Peyer's patch (tissue), 4 donors: ENCODE data around the gene SYCP2L. TPM values are rescaled to one million over a fixed set of nuclear protein-coding genes. Genes with fewer than 3 reads are reported as not detected.
A peak's percentile ranks its signal among the peaks of the same experiment; 100 is the strongest.

ENCODE experiments used
- DNase-seq, 3 donors: peaks; one replicate each; pipeline ENCODE4 v3.0.0-alpha.2; 2017 to 2019
- H3K27ac ChIP-seq, 4 donors: fragments of 200-600 bp; sonication (generic); one replicate each; pipeline ENCODE4 v1.5.1; 2016 to 2019
- H3K27me3 ChIP-seq, 2 donors: fragments of 200-600 bp; sonication (generic); one replicate each; pipeline ENCODE4 v1.5.1; 2019
- H3K36me3 ChIP-seq, 3 donors: fragments of 200-600 bp; sonication (generic); one replicate each; pipeline ENCODE4 v1.5.1; 2016 to 2019
- H3K4me1 ChIP-seq, 4 donors: fragments of 200-600 bp; sonication (generic); one replicate each; pipeline ENCODE4 v1.5.1; 2016 to 2019
- H3K4me3 ChIP-seq, 4 donors: fragments of 200-600 bp; sonication (generic); 1 replicate in 3 of 4; 2 replicates in 1 of 4; pipeline ENCODE4 v1.5.1; 2016 to 2019; ENCODE audit warnings: mild to moderate bottlenecking in 1 of 4
- H3K9me3 ChIP-seq, 4 donors: fragments of 200-600 bp; sonication (generic); one replicate each; pipeline ENCODE4 v1.5.1; 2016 to 2019; ENCODE audit warnings: mild to moderate bottlenecking in 1 of 4
- CTCF ChIP-seq, 6 experiments: fragments of 450-650 bp in 4 of 6; fragments of 200-600 bp in 2 of 6; sonication (generic) in 1 of 6; IDR thresholded peaks; one replicate each; pipeline ENCODE4 v1.5.1; 2017 to 2019; ENCODE audit warnings: antibody characterized with exemption in 6 of 6, mild to moderate bottlenecking in 3 of 6, moderate library complexity in 1 of 6
- POLR2A ChIP-seq, 2 donors: fragments of 450-650 bp; IDR thresholded peaks; one replicate each; pipeline ENCODE4 v1.5.1; 2017; ENCODE audit warnings: antibody characterized with exemption in 2 of 2, mild to moderate bottlenecking in 2 of 2, moderate library complexity in 2 of 2
- total RNA-seq, 4 donors: library from RNA; depleted of rRNA; stranded (reverse); fragments of >200 nt; gene quantifications; one replicate each; pipeline ENCODE4 v1.1.0, GENCODE V29; 2016

The SYCP2L gene
- total RNA-seq, result 1 to 10 TPM in 1 of 4 donors, under 1 TPM in 1, not detected in 2; 0.67 to 5.0 TPM

- H3K36me3 ChIP-seq, result no peaks in the 10 kb centered on the region
- H3K4me1 ChIP-seq, result no peaks in the 10 kb centered on the region
- H3K9me3 ChIP-seq, result no peaks in the 10 kb centered on the region
- no peak for TF ChIP-seq POLR2A (IDR thresholded peaks at IDR 0.05)
- no peak for TF ChIP-seq CTCF (IDR thresholded peaks at IDR 0.05)
- peak in 1 of 3 donors; percentile 36 for DNase-seq
- H3K4me3 ChIP-seq, result peak within 1 kb of the TSS in 3 of 4 donors; percentile 28 to 41 (median 32)
- no peak within 1 kb of the TSS for H3K27ac ChIP-seq
- peaks cover 0 to 9% of the 10 kb centered on the region in 2 donors for H3K27me3 ChIP-seq
Observed at GRCh38 chr6:10886691-10887502, at the start of gene SYCP2L. TSS of gene SYCP2L (plus strand) at chr6:10887052. CDS start at chr6:10887127, 75 bp downstream.

- H3K36me3 ChIP-seq, result no peaks in the 10 kb centered on the region
- peak in 1 of 3 donors; percentile 51 for DNase-seq
- H3K27me3 ChIP-seq, result peaks cover 0 to 6% of the 10 kb centered on the region in 2 donors
- peak overlapping the region in 1 of 4 donors; percentile 34 for H3K27ac ChIP-seq
- TF ChIP-seq POLR2A (IDR thresholded peaks at IDR 0.05) (no peak), CTCF (IDR thresholded peaks at IDR 0.05) (no peak)
- peak overlapping the region; percentile 45 to 70 (median 64) for H3K4me3 ChIP-seq
- H3K9me3 ChIP-seq, result no peaks in the 10 kb centered on the region
- H3K4me1 ChIP-seq, result peaks cover 0 to 14% (median 12%) of the 10 kb centered on the region in 4 donors
Observed at GRCh38 chr6:10837622-10837994, 49.2 kb upstream of the SYCP2L start.

GRCh38 chr6:10837995-10838793 is 48.7 kb upstream of the SYCP2L start, which contains the start of gene MAK:
TSS of gene MAK (minus strand) at chr6:10838539. CDS start at chr6:10830648, 7,891 bp downstream.
- DNase-seq, result peak; percentile 76 to 91 (median 91)
- H3K4me3 ChIP-seq, result peak within 1 kb of the TSS; percentile 45 to 70 (median 64)
- H3K9me3 ChIP-seq, result no peaks in the 10 kb centered on the region

GRCh38 chr6:10838794-10839333 is 48.0 kb upstream of the SYCP2L start:
- H3K27ac ChIP-seq, result peak overlapping the region in 2 of 4 donors; percentile 20 to 25
- peaks cover 0 to 6% of the 10 kb centered on the region in 2 donors for H3K27me3 ChIP-seq
- peak overlapping the region; percentile 45 to 70 (median 64) for H3K4me3 ChIP-seq
- H3K36me3 ChIP-seq, result no peaks in the 10 kb centered on the region
- DNase-seq, result no peak
- H3K4me1 ChIP-seq, result peaks cover 0 to 14% (median 12%) of the 10 kb centered on the region in 4 donors
- no peaks in the 10 kb centered on the region for H3K9me3 ChIP-seq
- TF ChIP-seq CTCF (IDR thresholded peaks at IDR 0.05) (no peak), POLR2A (IDR thresholded peaks at IDR 0.05) (no peak)

More at GRCh38 chr6:10837995-10838793, 48.7 kb upstream of the SYCP2L start, which contains the start of gene MAK:
- peaks cover 0 to 14% (median 12%) of the 10 kb centered on the region in 4 donors for H3K4me1 ChIP-seq
- H3K27ac ChIP-seq, result peak within 1 kb of the TSS in 2 of 4 donors; percentile 20 to 34
- TF ChIP-seq CTCF (IDR thresholded peaks at IDR 0.05), result no peak
- TF ChIP-seq POLR2A (IDR thresholded peaks at IDR 0.05), result no peak
- H3K27me3 ChIP-seq, result peaks cover 0 to 6% of the 10 kb centered on the region in 2 donors
- no peaks in the 10 kb centered on the region for H3K36me3 ChIP-seq

GRCh38 chr6:10843554-10843953 is 43.3 kb upstream of the SYCP2L start:
- Histone ChIP-seq H3K27ac (no peak overlapping the region), H3K9me3 (no peaks in the 10 kb centered on the region), H3K36me3 (no peaks in the 10 kb centered on the region), H3K27me3 (no peaks in the 10 kb centered on the region), H3K4me3 (no peak overlapping the region), H3K4me1 (peaks cover 0 to 5% (median 0%) of the 10 kb centered on the region in 4 donors)
- DNase-seq, result no peak
- TF ChIP-seq CTCF (IDR thresholded peaks at IDR 0.05) (no peak), POLR2A (IDR thresholded peaks at IDR 0.05) (no peak)
